ENCODE data around the gene UBE3A. TPM values are rescaled to one million over a fixed set of nuclear protein-coding genes. Genes with fewer than 3 reads are reported as not detected.

UBE3A gene
- total and polyA plus RNA-seq, 9 of the 15 experiments (the other 6 are each of a cell fraction or from before 2014, with no cell fraction given) = 29.3 to 103 (median 60.2) TPM

- TF ChIP-seq RCOR1 (IDR thresholded peaks at IDR 0.05; ENCODE audit: borderline replicate concordance in 1 of 2, low read depth in 2 of 2, low read length in 2 of 2) (no peak), MAZ (CRISPR knock-in tag; conservative IDR thresholded peaks at IDR 0.05 in 1 of 2, IDR thresholded peaks at IDR 0.05 in 1 of 2) (peak; percentile 21 to 57; a peak in 3 of 4 replicates), PRMT5 (CRISPR knock-in tag; IDR thresholded peaks at IDR 0.05) (no peak), MTA3 (IDR thresholded peaks at IDR 0.05; ENCODE audit: borderline replicate concordance) (peak; percentile 69; the same call in 1 of the 2 replicates), PPARD (CRISPR knock-in tag; IDR thresholded peaks at IDR 0.05) (no peak), POLR2B (IDR thresholded peaks at IDR 0.05; ENCODE audit: low read depth, partially characterized antibody) (peak; percentile 52), ZNF280A (IDR thresholded peaks at IDR 0.05; ENCODE audit: low read depth, partially characterized antibody) (no peak), MED1 (CRISPR knock-in tag; IDR thresholded peaks at IDR 0.05; ENCODE audit: borderline replicate concordance) (no peak), VEZF1 (CRISPR knock-in tag; IDR thresholded peaks at IDR 0.05) (peak; percentile 92), EP400 (IDR thresholded peaks at IDR 0.05) (peak; percentile 71), FIP1L1 (IDR thresholded peaks at IDR 0.05; ENCODE audit: low read depth, low read length, poor library complexity, severe bottlenecking) (peak; percentile 52), RFX1 (IDR thresholded peaks at IDR 0.05) (no peak), ZNF764 (CRISPR knock-in tag; IDR thresholded peaks at IDR 0.05; ENCODE audit: low read depth) (no peak), ATF3 (IDR thresholded peaks at IDR 0.05) (no peak), ATF3 (CRISPR knock-in tag; conservative IDR thresholded peaks at IDR 0.05) (no peak), ARHGAP35 (IDR thresholded peaks at IDR 0.05; ENCODE audit: partially characterized antibody) (no peak), ATF2 (CRISPR knock-in tag; IDR thresholded peaks at IDR 0.05) (no peak), RBM22 (IDR thresholded peaks at IDR 0.05; ENCODE audit: low read depth, low read length, poor library complexity, severe bottlenecking) (no peak), ZNF143 (CRISPR knock-in tag; IDR thresholded peaks at IDR 0.05) (peak; percentile 69), RB1 (IDR thresholded peaks at IDR 0.05; ENCODE audit: low read depth) (peak; percentile 76), CHD4 (IDR thresholded peaks at IDR 0.05; ENCODE audit: insufficient read depth, insufficient replicate concordance, low read depth, low read length, poor library complexity, severe bottlenecking) (no peak), GATAD2B (IDR thresholded peaks at IDR 0.05; ENCODE audit: borderline replicate concordance) (0 out of 2 replicates have a peak, but pooled peaks have one; percentile 24)
Observed at GRCh38 chr15:25438601-25439368, at the start of gene UBE3A (continued).
